HepG2 (cell line): ENCODE data around the gene PML. TPM values are rescaled to one million over a fixed set of nuclear protein-coding genes. Genes with fewer than 3 reads are reported as not detected.

ENCODE experiments used
- ATAC-seq: fragments of 200-7000 bp; cut with Tn5 transposase; 3 replicates; pipeline ENCODE4 v1.9.1; 2020; ENCODE audit warnings: mild to moderate bottlenecking, moderate library complexity
- BruUV-seq: library from RNA; stranded (reverse); fragments of 400-500 nt; replicated peaks from 2 replicates; lab custom pipeline; 2021; lab: Mats Ljungman, UMichigan
- CTCF ChIA-PET: fragments of 300-600 bp; formaldehyde crosslinking; extraction: SDS; loops from one replicate; lab custom pipeline; 2021; ENCODE audit warnings: low total read pairs, inconsistent platforms, low intra/inter-chr PET ratio; lab: Yijun Ruan, JAX
- POLR2A ChIA-PET: fragments of 350-600 bp; sonication (Branson Sonifier 250); formaldehyde crosslinking; loops from one replicate; lab custom pipeline; 2020; ENCODE audit warnings: antibody characterized with exemption, inconsistent platforms; lab: Yijun Ruan, JAX
- DNase-seq: peaks from one replicate; pipeline ENCODE4 v3.0.0-alpha.2; 2015; ENCODE audit warnings: low spot score
- FAIRE-seq: peaks from 3 replicates; lab custom pipeline; 2011; peaks lifted over from hg19 to GRCh38; lab: Jason Lieb, UNC
- H2AFZ ChIP-seq: one replicate; pipeline ENCODE4 v1.6.1; 2011; ENCODE audit warnings: low read length, inconsistent platforms
- H3K27ac ChIP-seq: fragments of 300-600 bp; 3 replicates; pipeline ENCODE4 v1.8.0; 2011; ENCODE audit warnings: mixed run types, mild to moderate bottlenecking, mixed read lengths, low read length, inconsistent platforms; ENCODE audit not compliant: insufficient read depth; ENCODE audit errors: extremely low read length
- H3K27me3 ChIP-seq, 2 experiments: fragments of 200-600 bp in 1 of 2; 2 replicates in 1 of 2; 3 replicates in 1 of 2; pipeline versions ENCODE4 v1.6.0 to v1.8.0; 2011; ENCODE audit warnings: low read length in 2 of 2, mild to moderate bottlenecking in 2 of 2, moderate library complexity in 2 of 2, inconsistent platforms in 1 of 2; ENCODE audit not compliant: insufficient read depth in 2 of 2, control insufficient read depth in 1 of 2
- H3K36me3 ChIP-seq, 2 experiments: fragments of 200-600 bp in 1 of 2; replicated peaks in 1 of 2; 2 replicates in 1 of 2; 3 replicates in 1 of 2; pipeline versions ENCODE4 v1.5.1 to v1.8.0; 2011; ENCODE audit warnings: low read length in 2 of 2, inconsistent platforms in 1 of 2; ENCODE audit not compliant: insufficient read depth in 2 of 2, control insufficient read depth in 1 of 2
- H3K4me1 ChIP-seq: 2 replicates; pipeline ENCODE4 v1.5.1; 2012; ENCODE audit warnings: low read length, inconsistent platforms; ENCODE audit not compliant: insufficient read depth
- H3K4me2 ChIP-seq: 2 replicates; pipeline ENCODE4 v1.6.0; 2011; ENCODE audit warnings: low read depth, low read length, inconsistent platforms
- H3K4me3 ChIP-seq, 3 experiments: fragments of 200-600 bp in 1 of 3; sonication (generic), shearing (Covaris generic) in 1 of 3; replicated peaks in 1 of 3; 2 replicates each; pipeline ENCODE4 v1.5.1; 2011 to 2016; ENCODE audit warnings: low read length in 3 of 3, inconsistent platforms in 2 of 3, low read depth in 2 of 3, mild to moderate bottlenecking in 2 of 3, control low read depth in 1 of 3, mixed read lengths in 1 of 3; ENCODE audit not compliant: insufficient read depth in 1 of 3
- H3K79me2 ChIP-seq: one replicate; pipeline ENCODE4 v1.6.1; 2011; ENCODE audit warnings: low read length, inconsistent platforms; ENCODE audit not compliant: insufficient read depth
- H3K9ac ChIP-seq: 2 replicates; pipeline ENCODE4 v1.6.0; 2011; ENCODE audit warnings: mild to moderate bottlenecking, low read depth, low read length, inconsistent platforms; ENCODE audit not compliant: insufficient read depth
- H3K9me3 ChIP-seq: 2 replicates; pipeline ENCODE4 v1.5.1; 2012; ENCODE audit warnings: mild to moderate bottlenecking, low read length
- H4K20me1 ChIP-seq: 2 replicates; pipeline ENCODE4 v1.6.0; 2011; ENCODE audit warnings: inconsistent platforms, mild to moderate bottlenecking, low read length, moderate library complexity; ENCODE audit not compliant: insufficient read depth
- CCAR2 ChIP-seq: fragments of 200-400 bp; formaldehyde crosslinking; optimal IDR thresholded peaks from 2 replicates; pipeline ENCODE3; 2018; ENCODE audit warnings: low read depth, mild to moderate bottlenecking, low read length, moderate library complexity
- NCOR1 ChIP-seq: fragments of 200-600 bp; sonication (generic); IDR thresholded peaks from 2 replicates; pipeline ENCODE4 v1.7.0; 2017; ENCODE audit warnings: antibody characterized with exemption, low read length, borderline replicate concordance
- PCBP1 ChIP-seq: fragments of 200-400 bp; formaldehyde crosslinking; IDR thresholded peaks from 2 replicates; pipeline ENCODE4 v1.6.1; 2017; ENCODE audit warnings: mild to moderate bottlenecking, low read depth, low read length, borderline replicate concordance
- SMAD9 ChIP-seq: sonication (generic); formaldehyde crosslinking; IDR thresholded peaks from 2 replicates; pipeline ENCODE4 v1.5.1; 2020; ENCODE audit warnings: mild to moderate bottlenecking, missing genetic modification reagents
- TAF15 ChIP-seq: fragments of 200-400 bp; formaldehyde crosslinking; IDR thresholded peaks from one replicate; pipeline ENCODE4 v1.6.1; 2018; ENCODE audit warnings: mild to moderate bottlenecking, low read depth, low read length; ENCODE audit not compliant: poor library complexity, severe bottlenecking
- ZBTB46 ChIP-seq: sonication (generic); formaldehyde crosslinking; IDR thresholded peaks from 2 replicates; pipeline ENCODE4 v1.4.0; 2020; ENCODE audit warnings: mild to moderate bottlenecking, missing genetic modification reagents, borderline replicate concordance
- ZNF331 ChIP-seq: sonication (generic); formaldehyde crosslinking; IDR thresholded peaks from 2 replicates; pipeline ENCODE4 v1.4.0; 2020; ENCODE audit warnings: missing genetic modification reagents
- ZNF652 ChIP-seq: IDR thresholded peaks from 2 replicates; pipeline ENCODE4 v1.6.1; 2016; ENCODE audit warnings: low read depth, borderline replicate concordance
- ZSCAN12 ChIP-seq: sonication (generic); formaldehyde crosslinking; IDR thresholded peaks from 2 replicates; pipeline ENCODE4 v1.9.0; 2021; ENCODE audit warnings: mild to moderate bottlenecking, missing genetic modification reagents
- WGBS: methylation state at CpG from one replicate; pipeline ENCODE4 v1.1.6; 2017; ENCODE audit warnings: low lambda C conversion rate; 5-methylcytosine and 5-hydroxymethylcytosine counted together
- in situ Hi-C: cut with HindIII; loops from 2 replicates; pipeline ENCODE4 v1.10.0; 2017; ENCODE audit warnings: low pct_unique_long_range_greater_than_20kb; ENCODE audit not compliant: extremely low pct_ligation_motif_present
- intact Hi-C: fragments of 100-400 bp; cut with micrococcal nuclease; formaldehyde crosslinking; loops from one replicate; pipeline ENCODE4 v1.10.0; 2022; ENCODE audit not compliant: unreplicated experiment
- polyA plus RNA-seq, 8 experiments: library from polyadenylated mRNA; depleted of rRNA in 3 of 8; stranded (reverse) in 7 of 8; unstranded in 1 of 8; fragments of >200 nt; fragmentation: Illumina TruSeq in 4 of 8; extraction: Trizol in 4 of 8; gene quantifications; 2 replicates each; pipeline versions ENCODE4 v1.2.1 to v1.2.3, GENCODE V29; 2011 to 2016; ENCODE audit warnings: low read depth in 4 of 8, missing spikeins in 1 of 8, mixed read lengths in 1 of 8; ENCODE audit not compliant: insufficient read depth in 1 of 8
- total RNA-seq, 5 experiments: library from RNA; depleted of rRNA; stranded (reverse); fragments of >200 nt; fragmentation: Illumina TruSeq; extraction: Trizol; gene quantifications; 2 replicates each; pipeline ENCODE4 v1.2.3, GENCODE V29; 2016; ENCODE audit warnings: low read depth in 1 of 5
- TF ChIP-seq, protein P1 (sequence below): sonication (generic); formaldehyde crosslinking; conservative IDR thresholded peaks from 2 replicates; pipeline ENCODE4 v1.4.0; 2020; ENCODE audit warnings: mild to moderate bottlenecking, missing genetic modification reagents, moderate library complexity
- TF ChIP-seq, protein P2 (sequence below): sonication (generic); formaldehyde crosslinking; IDR thresholded peaks from 2 replicates; pipeline ENCODE4 v1.4.0; 2020; ENCODE audit warnings: missing genetic modification reagents, borderline replicate concordance

PML gene
- total and polyA plus RNA-seq, 2 of the 13 experiments (the other 11 are each of a cell fraction or from before 2014, with no cell fraction given): 2.9 to 3.9 TPM

DNA sequence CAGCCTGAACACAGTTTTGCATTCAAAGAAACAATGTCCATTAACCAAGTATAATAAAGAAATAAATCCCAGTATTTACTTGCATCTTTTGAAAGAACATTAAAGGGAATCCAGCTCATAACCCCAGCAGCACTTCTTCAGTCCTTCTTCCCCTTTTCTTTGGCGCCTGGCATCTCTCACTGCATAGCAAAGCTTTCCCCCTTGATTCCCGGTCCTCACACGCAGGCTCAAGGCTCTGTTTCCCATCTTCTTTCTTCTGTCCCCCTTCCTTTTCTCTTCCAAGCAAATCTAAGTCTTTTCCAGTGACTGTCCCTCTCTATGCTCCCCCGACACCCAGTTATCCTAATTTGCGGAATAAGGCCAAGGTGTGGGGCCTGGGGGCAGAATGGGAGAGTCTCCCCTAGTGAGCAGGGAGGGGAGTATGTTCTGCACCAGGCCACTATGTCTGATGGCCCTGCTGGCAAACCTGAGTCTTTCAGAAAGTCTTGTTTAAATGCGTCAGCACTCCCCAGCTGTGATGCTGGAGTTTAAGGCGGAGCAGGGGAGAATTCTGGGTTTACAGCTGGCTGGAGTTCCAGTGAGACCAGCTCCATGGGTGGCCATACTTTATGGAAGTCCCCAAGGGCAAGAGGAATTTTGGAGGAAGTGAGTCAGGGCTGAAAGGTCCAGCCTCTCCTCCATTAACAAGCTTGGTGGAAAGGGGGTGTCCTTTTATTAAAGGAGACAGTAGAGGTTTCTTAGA lies 45.8 kb downstream of the PML start:
- Histone ChIP-seq H3K27ac (no peak overlapping the region), H3K79me2 (no peaks in the 10 kb centered on the region), H3K4me2 (no peak overlapping the region), H3K27me3 (0 out of 5 replicates have a peak, but pooled peaks cover 1 to 6% of the 10 kb centered on the region in 2 experiments), H3K36me3 (peaks cover under 1 to 7% of the 10 kb centered on the region in 2 experiments; a peak in 1 of 5 replicates), H3K4me1 (no peaks in the 10 kb centered on the region), H3K4me3 (no peak overlapping the region), H4K20me1 (no peaks in the 10 kb centered on the region), H3K9me3 (no peaks in the 10 kb centered on the region), H2AFZ (no peak overlapping the region), H3K9ac (no peak overlapping the region)
- TF ChIP-seq PCBP1 (no peak), ZBTB46 (CRISPR knock-in tag) (no peak), SMAD9 (CRISPR knock-in tag) (no peak), CCAR2 (no peak), ZNF331 (CRISPR knock-in tag) (no peak), NCOR1 (no peak), ZSCAN12 (no peak), TAF15 (no peak), ZNF652 (no peak)
- TF ChIP-seq, protein P1, sequence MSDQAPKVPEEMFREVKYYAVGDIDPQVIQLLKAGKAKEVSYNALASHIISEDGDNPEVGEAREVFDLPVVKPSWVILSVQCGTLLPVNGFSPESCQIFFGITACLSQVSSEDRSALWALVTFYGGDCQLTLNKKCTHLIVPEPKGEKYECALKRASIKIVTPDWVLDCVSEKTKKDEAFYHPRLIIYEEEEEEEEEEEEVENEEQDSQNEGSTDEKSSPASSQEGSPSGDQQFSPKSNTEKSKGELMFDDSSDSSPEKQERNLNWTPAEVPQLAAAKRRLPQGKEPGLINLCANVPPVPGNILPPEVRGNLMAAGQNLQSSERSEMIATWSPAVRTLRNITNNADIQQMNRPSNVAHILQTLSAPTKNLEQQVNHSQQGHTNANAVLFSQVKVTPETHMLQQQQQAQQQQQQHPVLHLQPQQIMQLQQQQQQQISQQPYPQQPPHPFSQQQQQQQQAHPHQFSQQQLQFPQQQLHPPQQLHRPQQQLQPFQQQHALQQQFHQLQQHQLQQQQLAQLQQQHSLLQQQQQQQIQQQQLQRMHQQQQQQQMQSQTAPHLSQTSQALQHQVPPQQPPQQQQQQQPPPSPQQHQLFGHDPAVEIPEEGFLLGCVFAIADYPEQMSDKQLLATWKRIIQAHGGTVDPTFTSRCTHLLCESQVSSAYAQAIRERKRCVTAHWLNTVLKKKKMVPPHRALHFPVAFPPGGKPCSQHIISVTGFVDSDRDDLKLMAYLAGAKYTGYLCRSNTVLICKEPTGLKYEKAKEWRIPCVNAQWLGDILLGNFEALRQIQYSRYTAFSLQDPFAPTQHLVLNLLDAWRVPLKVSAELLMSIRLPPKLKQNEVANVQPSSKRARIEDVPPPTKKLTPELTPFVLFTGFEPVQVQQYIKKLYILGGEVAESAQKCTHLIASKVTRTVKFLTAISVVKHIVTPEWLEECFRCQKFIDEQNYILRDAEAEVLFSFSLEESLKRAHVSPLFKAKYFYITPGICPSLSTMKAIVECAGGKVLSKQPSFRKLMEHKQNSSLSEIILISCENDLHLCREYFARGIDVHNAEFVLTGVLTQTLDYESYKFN (CRISPR knock-in tag): no peak
- TF ChIP-seq, protein P2, sequence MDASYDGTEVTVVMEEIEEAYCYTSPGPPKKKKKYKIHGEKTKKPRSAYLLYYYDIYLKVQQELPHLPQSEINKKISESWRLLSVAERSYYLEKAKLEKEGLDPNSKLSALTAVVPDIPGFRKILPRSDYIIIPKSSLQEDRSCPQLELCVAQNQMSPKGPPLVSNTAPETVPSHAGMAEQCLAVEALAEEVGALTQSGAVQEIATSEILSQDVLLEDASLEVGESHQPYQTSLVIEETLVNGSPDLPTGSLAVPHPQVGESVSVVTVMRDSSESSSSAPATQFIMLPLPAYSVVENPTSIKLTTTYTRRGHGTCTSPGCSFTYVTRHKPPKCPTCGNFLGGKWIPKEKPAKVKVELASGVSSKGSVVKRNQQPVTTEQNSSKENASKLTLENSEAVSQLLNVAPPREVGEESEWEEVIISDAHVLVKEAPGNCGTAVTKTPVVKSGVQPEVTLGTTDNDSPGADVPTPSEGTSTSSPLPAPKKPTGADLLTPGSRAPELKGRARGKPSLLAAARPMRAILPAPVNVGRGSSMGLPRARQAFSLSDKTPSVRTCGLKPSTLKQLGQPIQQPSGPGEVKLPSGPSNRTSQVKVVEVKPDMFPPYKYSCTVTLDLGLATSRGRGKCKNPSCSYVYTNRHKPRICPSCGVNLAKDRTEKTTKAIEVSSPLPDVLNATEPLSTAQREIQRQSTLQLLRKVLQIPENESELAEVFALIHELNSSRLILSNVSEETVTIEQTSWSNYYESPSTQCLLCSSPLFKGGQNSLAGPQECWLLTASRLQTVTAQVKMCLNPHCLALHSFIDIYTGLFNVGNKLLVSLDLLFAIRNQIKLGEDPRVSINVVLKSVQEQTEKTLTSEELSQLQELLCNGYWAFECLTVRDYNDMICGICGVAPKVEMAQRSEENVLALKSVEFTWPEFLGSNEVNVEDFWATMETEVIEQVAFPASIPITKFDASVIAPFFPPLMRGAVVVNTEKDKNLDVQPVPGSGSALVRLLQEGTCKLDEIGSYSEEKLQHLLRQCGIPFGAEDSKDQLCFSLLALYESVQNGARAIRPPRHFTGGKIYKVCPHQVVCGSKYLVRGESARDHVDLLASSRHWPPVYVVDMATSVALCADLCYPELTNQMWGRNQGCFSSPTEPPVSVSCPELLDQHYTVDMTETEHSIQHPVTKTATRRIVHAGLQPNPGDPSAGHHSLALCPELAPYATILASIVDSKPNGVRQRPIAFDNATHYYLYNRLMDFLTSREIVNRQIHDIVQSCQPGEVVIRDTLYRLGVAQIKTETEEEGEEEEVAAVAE (CRISPR knock-in tag): no peak
- POLR2A ChIA-PET: no interaction called here
- FAIRE-seq (no peak), DNase-seq (no peak), ATAC-seq (no peak)
- in situ Hi-C loops: no loop called here
- intact Hi-C loops: no loop called here
- 30% methylated on average over 7 of the region's 7 CpGs for WGBS
- no TSS peak for BruUV-seq
- CTCF ChIA-PET: interaction anchor here (0.7 kb wide), 1 partner anchor 68 kb away, joined by 3 read pairs; no protein-coding TSS in a partner anchor
